Dedifferentiated amniotic fluid mesenchymal stem cell (primary cell): ENCODE data around the gene CDT1.

Experiments used
- DNase-seq: peaks from one replicate; pipeline ENCODE4 v3.0.0-alpha.2; 2016; ENCODE audit errors: extremely low spot score

The CDT1 gene

GRCh38 chr16:88803264-88803987 is at the start of gene CDT1:
Gene CDT1, plus strand, starts transcription at chr16:88803789. Its CDS starts 43 bp downstream, at chr16:88803832.
- DNase-seq: peak; percentile 22

DNA sequence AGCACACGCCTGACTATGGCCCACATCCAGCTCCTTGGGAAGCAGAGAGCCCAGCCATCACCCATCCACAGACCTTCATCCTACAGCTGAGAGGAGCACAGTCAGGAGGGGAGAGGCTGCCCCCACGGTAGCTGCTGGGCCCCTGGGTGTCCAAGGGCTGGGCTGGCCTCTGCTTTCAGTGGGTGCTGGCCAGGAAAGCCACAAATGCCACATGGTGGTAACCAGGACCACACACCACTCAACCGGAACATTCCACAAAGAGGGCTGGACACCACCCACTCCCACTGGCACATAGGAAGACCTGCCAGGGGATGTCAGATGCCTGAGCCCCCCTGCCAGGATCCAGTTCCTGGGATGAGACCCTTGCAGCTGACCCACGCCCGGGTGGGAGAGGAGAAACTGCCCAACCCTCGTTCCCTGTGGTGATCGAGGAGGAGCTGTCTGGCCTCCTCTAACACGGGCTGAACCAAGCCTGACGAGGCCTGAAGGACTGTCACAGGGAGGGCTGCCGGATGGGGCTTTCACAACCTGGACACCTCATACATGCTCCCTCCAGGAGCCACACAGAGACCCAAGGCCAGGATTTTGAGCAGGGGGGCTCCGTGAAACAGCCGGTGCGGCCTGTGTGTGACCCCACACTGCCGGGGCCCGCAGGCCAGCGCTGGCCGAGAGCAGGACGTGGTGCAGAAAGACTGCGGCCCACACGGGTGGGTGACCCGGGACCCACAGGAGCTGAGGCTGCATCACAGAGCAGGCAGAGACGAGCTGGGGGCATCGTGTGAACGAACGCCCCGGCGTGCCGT is 49.3 kb upstream of the CDT1 start:
- no peak for DNase-seq

DNA sequence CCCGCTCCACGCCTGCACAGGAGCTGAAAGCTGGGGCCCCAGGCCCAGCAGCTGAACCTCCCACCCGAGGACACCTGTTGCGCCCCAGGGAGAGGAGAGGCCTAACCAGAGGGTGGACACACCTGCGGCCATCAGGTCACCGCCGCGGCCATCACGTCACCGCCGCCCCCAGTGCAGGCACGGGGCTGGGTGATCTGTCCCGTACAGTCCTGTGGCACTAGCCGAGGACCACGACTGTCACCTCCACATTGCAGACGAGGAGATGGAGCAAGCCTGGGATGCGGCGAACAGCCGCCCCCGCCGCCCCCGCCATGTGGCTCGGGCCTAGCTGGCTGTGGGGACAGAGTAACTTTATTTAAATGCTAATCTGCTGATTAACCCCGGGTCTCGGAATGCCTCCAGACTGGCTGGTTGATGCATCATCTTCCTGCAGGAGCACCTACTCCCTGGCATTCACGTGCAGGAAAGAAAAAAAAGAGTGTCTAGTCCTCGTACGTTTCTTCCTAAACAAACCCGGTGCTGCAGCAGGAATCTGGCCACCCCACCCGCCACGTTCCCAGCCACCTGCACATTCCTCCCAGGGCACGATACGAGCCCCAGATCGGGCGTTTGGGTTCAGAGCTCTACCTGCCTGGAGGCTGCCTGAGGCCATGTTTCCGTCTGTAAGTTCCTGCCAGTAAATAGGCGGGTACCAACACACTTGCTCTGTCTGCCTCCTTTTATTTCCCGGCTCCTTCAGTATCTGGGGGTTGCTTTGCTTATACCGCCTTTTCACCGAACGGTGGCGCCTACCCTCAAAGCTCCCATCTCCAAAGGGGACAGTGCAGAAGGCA is 48.5 kb upstream of the CDT1 start:
- DNase-seq: no peak

- DNase-seq: no peak
Observed at GRCh38 chr16:88755745-88756443, 47.7 kb upstream of the CDT1 start.

GRCh38 chr16:88758227-88758943 is 45.2 kb upstream of the CDT1 start:
- DNase-seq: no peak

DNA sequence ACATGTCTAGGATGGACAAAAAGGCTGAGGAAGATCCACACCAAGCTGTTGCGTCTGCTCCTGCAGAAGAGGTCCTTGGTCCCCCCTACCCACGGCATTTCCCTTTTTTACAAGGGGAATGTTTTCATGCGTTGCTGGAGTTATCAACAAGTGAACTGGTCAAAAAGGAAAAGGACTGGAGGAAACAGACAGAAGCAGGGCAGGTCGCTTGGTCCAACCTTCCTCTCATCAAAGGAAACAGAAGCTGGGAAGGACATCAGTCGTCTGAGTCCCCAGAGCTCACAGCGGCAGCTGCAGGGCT is 44.7 kb upstream of the CDT1 start:
- DNase-seq: no peak

- no peak for DNase-seq
Observed at GRCh38 chr16:88759245-88759975, 44.2 kb upstream of the CDT1 start.

DNA sequence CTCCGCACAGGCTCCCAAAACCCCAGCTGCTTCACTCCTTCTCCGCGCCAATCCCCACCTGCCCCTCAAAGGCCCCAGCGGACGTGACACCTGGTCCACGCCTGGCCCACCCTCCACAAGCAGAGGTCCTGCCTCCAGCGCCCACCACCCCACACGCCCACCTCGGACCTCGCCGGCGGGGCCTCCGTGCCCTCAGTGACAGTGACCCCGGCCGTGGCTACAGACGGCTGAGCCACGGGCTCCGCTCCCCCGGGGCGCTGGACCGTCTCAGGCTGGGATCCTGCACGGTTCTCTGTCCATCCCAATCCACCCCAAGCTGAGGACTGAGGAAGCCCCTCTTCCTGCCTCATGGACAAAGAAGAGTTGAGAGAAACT is 43.6 kb upstream of the CDT1 start:
- DNase-seq: no peak

- DNase-seq: no peak
Observed at GRCh38 chr16:88760424-88761142, 43.0 kb upstream of the CDT1 start.

DNA sequence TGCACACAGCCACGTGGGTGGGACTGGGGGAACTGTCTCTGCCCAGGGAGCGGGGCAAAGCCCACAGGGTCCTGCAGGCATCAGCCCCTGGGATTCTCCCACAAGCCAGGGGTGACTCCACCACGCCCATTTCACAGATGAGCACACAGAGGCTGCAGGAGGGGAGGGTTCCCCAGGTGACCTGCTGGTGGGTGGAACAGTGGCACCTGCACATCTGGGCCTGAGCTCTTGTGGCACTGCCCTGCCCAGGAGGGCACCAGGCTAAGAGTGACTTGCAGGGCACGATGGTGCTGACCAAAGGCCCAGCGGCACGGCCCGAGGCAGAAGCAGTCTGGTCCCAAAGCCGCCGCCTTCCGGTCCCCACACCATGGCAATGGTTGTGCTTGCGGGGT is 42.5 kb upstream of the CDT1 start:
- no peak for DNase-seq

GRCh38 chr16:88761830-88762229 is 41.8 kb upstream of the CDT1 start:
- DNase-seq: no peak

- DNase-seq: no peak
Observed at GRCh38 chr16:88762258-88762870, 41.2 kb upstream of the CDT1 start.

- no peak for DNase-seq
Observed at GRCh38 chr16:88762941-88763340, 40.6 kb upstream of the CDT1 start.

DNA sequence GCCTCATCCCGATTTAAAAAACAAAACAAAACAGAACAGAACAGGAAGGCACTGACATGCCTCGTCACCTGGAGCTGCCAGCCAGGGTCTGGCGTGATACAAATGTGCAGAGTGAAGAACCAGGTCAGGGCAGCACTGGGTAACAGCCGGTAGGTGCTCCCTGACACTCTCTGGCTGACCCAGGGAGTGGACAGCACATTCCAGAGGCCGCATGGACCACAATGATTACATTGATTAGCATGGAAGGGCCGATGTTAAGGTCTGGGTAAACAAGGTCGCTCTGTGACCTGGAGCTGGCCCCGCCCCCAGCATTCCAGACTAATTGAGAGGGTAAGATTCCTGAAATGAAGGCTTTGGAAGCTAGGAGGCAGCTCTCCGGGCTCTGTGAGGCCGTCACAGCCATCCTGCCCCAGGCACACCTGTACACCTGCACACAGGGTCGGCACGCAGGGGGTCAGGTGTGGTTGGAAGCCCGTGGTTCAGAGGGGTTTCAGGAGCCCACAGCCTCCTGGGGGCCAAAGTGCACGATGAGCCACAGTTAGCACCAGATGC is 40.0 kb upstream of the CDT1 start:
- no peak for DNase-seq

- DNase-seq: no peak
Observed at GRCh38 chr16:88764080-88764479, 39.5 kb upstream of the CDT1 start.

DNA sequence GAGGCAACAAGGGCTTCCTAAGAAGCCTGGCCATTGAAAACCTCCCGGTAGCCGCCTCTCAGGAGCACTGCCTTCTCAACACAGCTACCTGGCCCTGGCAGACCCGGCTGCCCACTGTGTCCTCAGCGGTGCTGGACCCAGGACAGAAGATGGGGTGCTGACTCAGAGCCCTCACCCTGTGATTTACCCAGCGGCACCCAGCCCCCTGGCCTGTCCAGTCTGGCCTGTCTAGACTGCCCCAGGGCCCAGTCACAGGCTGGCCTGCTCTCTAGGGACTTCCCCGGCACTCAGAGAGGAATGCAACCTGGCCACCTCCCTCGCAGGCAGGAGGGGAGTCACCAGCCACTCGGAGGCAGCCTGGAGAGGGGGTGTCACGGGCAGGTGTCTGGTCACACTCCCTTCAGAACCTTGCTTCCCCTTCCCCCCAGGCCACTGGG is 38.7 kb upstream of the CDT1 start:
- no peak for DNase-seq

DNA sequence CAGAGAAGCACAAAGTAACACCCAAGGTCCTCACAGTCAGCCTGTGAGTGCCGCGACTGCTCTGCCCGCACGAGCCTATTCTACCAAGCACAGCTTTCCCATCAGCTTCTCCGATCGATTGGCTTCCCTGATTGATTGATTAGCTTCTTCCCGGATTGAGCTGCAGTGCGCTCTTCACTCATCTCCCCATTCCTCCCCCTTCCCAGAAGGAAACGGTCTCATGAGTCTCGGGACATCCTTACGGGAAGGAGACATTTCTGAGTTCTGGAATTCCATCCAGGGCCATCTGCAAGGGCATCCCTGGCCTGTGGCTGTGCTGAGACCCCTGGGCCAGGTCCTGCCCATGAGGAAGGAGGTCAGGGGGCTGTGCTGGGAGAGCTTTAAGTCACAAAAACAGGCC is 36.6 kb upstream of the CDT1 start:
- no peak for DNase-seq

DNA sequence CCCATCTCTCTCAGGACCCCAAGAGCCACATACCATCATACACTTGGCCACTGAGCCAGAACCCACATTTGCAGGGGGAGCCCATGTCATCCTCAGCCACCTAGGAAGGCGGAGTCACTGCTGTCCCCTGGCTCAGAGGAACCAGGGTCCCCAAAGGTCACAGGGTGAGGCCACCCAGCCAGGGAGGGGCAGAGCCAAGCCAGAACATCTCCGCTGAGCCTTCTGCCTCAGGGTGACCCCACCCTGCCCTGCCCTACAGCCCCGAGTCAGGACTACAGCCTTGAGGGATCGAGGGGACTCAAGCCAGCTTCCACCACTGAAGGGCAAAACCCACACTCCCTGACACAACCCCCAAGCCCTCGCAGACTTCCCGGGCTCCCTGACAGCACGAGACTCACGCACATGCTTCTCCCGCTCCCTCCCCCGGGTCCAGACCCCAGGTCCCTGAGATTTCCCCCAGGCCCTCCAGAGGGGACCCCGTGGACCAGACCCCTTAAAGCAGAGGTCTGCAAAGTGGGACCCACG is 36.0 kb upstream of the CDT1 start:
- no peak for DNase-seq
